B cell (primary cell): ENCODE data around the gene RMC1. TPM values are rescaled to one million over a fixed set of nuclear protein-coding genes. Genes with fewer than 3 reads are reported as not detected.
"Not testable (repeated sequence)": the region's sequence is repeated elsewhere in the genome, so short reads cannot be mapped to it uniquely, and the experiment has no call there.

Source experiments
- ATAC-seq: fragments of 200-7000 bp; cut with Tn5 transposase; one replicate; pipeline ENCODE4 v1.10.0; 2021; ENCODE audit warnings: low read depth, mild to moderate bottlenecking, moderate number of reproducible peaks, moderate library complexity
- CTCF ChIA-PET: fragments of 350-600 bp; sonication (Branson Sonifier 250); formaldehyde crosslinking; loops from one replicate; lab custom pipeline; 2021; ENCODE audit warnings: antibody characterized with exemption, inconsistent platforms; lab: Charles Lee
- POLR2A ChIA-PET: fragments of 350-600 bp; sonication (Branson Sonifier 250); formaldehyde crosslinking; loops from one replicate; lab custom pipeline; 2021; ENCODE audit warnings: antibody characterized with exemption; lab: Charles Lee
- DNase-seq: peaks from one replicate; pipeline ENCODE4 v3.0.0; 2013
- H2AFZ ChIP-seq: 2 replicates; pipeline ENCODE4 v1.6.1; 2012; ENCODE audit warnings: mild to moderate bottlenecking, low read depth, low read length; ENCODE audit not compliant: insufficient read depth, poor library complexity, severe bottlenecking
- H3K27ac ChIP-seq, 2 donors: 1 replicate in 1 of 2; 2 replicates in 1 of 2; pipeline ENCODE4 v1.5.1; 2012 to 2013; ENCODE audit warnings: low read length in 2 of 2, mild to moderate bottlenecking in 2 of 2, moderate library complexity in 1 of 2
- H3K27me3 ChIP-seq, 4 experiments: fragments of 200-600 bp in 1 of 4; sonication (generic) in 1 of 4; replicated peaks in 1 of 4; 1 replicate in 2 of 4; 2 replicates in 2 of 4; pipeline versions ENCODE4 v1.6.1 to v1.7.0; 2013 to 2016; ENCODE audit warnings: low read length in 3 of 4, mild to moderate bottlenecking in 2 of 4, mixed read lengths in 1 of 4, moderate library complexity in 1 of 4; ENCODE audit not compliant: insufficient read depth in 4 of 4, control insufficient read depth in 3 of 4; ENCODE audit errors: control extremely low read depth in 1 of 4
- H3K36me3 ChIP-seq, 2 experiments: replicated peaks in 1 of 2; 1 replicate in 1 of 2; 2 replicates in 1 of 2; pipeline versions ENCODE4 v1.6.1 to v1.7.1; 2013; ENCODE audit warnings: low read length in 1 of 2; ENCODE audit not compliant: insufficient read depth in 2 of 2, control insufficient read depth in 1 of 2; ENCODE audit errors: control extremely low read depth in 1 of 2, extremely low read depth in 1 of 2
- H3K4me1 ChIP-seq, 2 donors: fragments of 200-600 bp in 1 of 2; sonication (generic) in 1 of 2; 1 replicate in 1 of 2; 2 replicates in 1 of 2; pipeline versions ENCODE4 v1.5.1 to v1.6.1; 2013 to 2017; ENCODE audit warnings: low read length in 2 of 2; ENCODE audit not compliant: control insufficient read depth in 2 of 2, insufficient read depth in 2 of 2
- H3K4me2 ChIP-seq: replicated peaks from 2 replicates; pipeline ENCODE3; 2012; ENCODE audit warnings: mild to moderate bottlenecking, low read depth, low read length; ENCODE audit not compliant: poor library complexity, severe bottlenecking
- H3K4me3 ChIP-seq, 5 experiments: fragments of 200-600 bp in 1 of 5; sonication (generic) in 1 of 5; 1 replicate in 3 of 5; 2 replicates in 2 of 5; pipeline versions ENCODE4 v1.5.1 to v1.7.0; 2011 to 2016; ENCODE audit warnings: low read length in 4 of 5, mild to moderate bottlenecking in 4 of 5, low read depth in 2 of 5, control low read depth in 1 of 5, moderate library complexity in 1 of 5; ENCODE audit not compliant: insufficient read depth in 1 of 5; ENCODE audit errors: control extremely low read depth in 1 of 5, extremely low read depth in 1 of 5
- H3K79me2 ChIP-seq: fragments of 200-600 bp; sonication (generic); one replicate; pipeline ENCODE4 v1.6.0; 2016; ENCODE audit warnings: low read length; ENCODE audit not compliant: control insufficient read depth, insufficient read depth
- H3K9ac ChIP-seq: fragments of 200-600 bp; sonication (generic); 2 replicates; pipeline ENCODE4 v1.6.1; 2017; ENCODE audit warnings: mild to moderate bottlenecking, low read length, moderate library complexity
- H3K9me3 ChIP-seq, 3 donors: one replicate each; pipeline versions ENCODE4 v1.6.1 to v1.7.1; 2013; ENCODE audit warnings: low read length in 2 of 3; ENCODE audit not compliant: control insufficient read depth in 2 of 3, insufficient read depth in 1 of 3; ENCODE audit errors: control extremely low read depth in 1 of 3
- H4K20me1 ChIP-seq: 2 replicates; pipeline ENCODE4 v1.6.0; 2012; ENCODE audit warnings: mild to moderate bottlenecking, low read length; ENCODE audit not compliant: insufficient read depth, control insufficient read depth, poor library complexity, severe bottlenecking
- H3K27ac Mint-ChIP-seq: one replicate; pipeline ENCODE4 v1.8.0; 2021; ENCODE audit warnings: mixed read lengths
- H3K27me3 Mint-ChIP-seq: one replicate; pipeline ENCODE4 v1.8.0; 2021; ENCODE audit warnings: mixed read lengths
- H3K4me1 Mint-ChIP-seq: one replicate; pipeline ENCODE4 v1.8.0; 2021; ENCODE audit warnings: mixed read lengths
- H3K4me3 Mint-ChIP-seq: one replicate; pipeline ENCODE4 v1.8.0; 2021; ENCODE audit warnings: mixed read lengths
- H3K9me3 Mint-ChIP-seq: one replicate; pipeline ENCODE4 v1.8.0; 2022; ENCODE audit warnings: mixed read lengths; ENCODE audit not compliant: insufficient read depth
- EZH2 ChIP-seq: IDR thresholded peaks from 2 replicates; pipeline ENCODE4 v1.6.1; 2012; ENCODE audit warnings: borderline replicate concordance, low read depth, mild to moderate bottlenecking, moderate library complexity, low read length; ENCODE audit not compliant: insufficient read depth, poor library complexity, severe bottlenecking
- WGBS: methylation state at CpG from one replicate; pipeline ENCODE4 v1.1.5; 2013; ENCODE audit warnings: missing lambda C conversion rate; ENCODE audit not compliant: insufficient coverage; 5-methylcytosine and 5-hydroxymethylcytosine counted together
- intact Hi-C: fragments of 100-400 bp; cut with micrococcal nuclease; formaldehyde crosslinking; loops from one replicate; pipeline ENCODE4 v1.10.0; 2022
- polyA plus RNA-seq: library from polyadenylated mRNA; depleted of rRNA; stranded (reverse); fragments of >200 nt; gene quantifications from 2 replicates; pipeline ENCODE4 v1.2.3, GENCODE V29; 2012
- total RNA-seq, 2 donors: library from RNA; stranded (reverse); fragments of 120-200 nt in 1 of 2; gene quantifications; 1 replicate in 1 of 2; 2 replicates in 1 of 2; pipeline versions ENCODE4 v1.2.3 to v1.2.4, GENCODE V29; 2013 to 2022
- TF ChIP-seq, protein P1 (sequence below): fragments of 200-600 bp; IDR thresholded peaks from one replicate; pipeline ENCODE4 v1.8.0; 2022; ENCODE audit warnings: antibody characterized with exemption, mild to moderate bottlenecking

Gene RMC1
- total and polyA plus RNA-seq, 2 donors (not counting 1 experiment from before 2014, with no cell fraction given) = 77.3 to 137 TPM

DNA sequence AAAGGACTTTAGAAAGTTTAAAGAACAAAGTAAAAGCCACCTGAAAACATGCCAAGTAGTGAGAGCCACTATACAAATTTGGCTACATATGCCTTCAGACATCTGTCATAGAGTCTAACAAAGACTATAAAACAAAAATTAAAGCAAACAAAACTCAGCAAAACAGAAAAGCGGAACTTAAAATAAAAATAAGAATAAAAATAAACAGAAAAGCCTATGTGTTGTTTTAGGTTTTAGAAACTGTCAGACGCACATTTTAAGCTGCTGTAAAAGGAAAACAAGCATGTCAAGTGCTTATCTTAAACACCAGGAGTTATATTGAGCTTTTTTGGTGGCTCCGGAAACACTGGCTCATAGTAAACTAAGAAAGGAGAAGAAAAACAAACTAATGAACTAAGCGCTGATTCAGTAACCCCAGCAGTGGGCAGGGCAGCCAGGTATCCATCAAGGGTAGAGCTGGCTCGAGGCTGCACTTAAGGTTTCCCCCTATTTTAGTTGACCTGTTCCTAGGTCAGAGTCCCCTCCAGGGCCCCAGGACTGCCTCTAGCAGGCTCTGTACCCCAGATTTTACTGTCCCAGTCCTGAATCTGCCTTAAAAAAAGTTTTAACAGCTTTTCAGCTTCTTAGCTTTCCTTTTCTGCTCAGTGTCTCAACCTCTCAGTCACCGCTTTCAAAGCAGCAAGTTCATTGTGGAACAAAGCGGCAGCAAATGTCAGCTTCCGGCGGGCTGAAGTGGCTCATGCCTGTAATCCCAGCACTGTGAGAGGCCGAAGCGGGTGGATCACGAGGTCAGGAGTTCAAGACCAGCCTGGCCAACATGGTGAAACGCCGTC lies 15.4 kb upstream of the RMC1 start:
- H3K4me1 ChIP-seq = peaks cover 53 to 56% of the 10 kb centered on the region in 2 donors
- H4K20me1 ChIP-seq = no peaks in the 10 kb centered on the region
- peak overlapping the region; percentile 79 for H2AFZ ChIP-seq
- TF ChIP-seq EZH2 = no peak
- TF ChIP-seq, protein P1, sequence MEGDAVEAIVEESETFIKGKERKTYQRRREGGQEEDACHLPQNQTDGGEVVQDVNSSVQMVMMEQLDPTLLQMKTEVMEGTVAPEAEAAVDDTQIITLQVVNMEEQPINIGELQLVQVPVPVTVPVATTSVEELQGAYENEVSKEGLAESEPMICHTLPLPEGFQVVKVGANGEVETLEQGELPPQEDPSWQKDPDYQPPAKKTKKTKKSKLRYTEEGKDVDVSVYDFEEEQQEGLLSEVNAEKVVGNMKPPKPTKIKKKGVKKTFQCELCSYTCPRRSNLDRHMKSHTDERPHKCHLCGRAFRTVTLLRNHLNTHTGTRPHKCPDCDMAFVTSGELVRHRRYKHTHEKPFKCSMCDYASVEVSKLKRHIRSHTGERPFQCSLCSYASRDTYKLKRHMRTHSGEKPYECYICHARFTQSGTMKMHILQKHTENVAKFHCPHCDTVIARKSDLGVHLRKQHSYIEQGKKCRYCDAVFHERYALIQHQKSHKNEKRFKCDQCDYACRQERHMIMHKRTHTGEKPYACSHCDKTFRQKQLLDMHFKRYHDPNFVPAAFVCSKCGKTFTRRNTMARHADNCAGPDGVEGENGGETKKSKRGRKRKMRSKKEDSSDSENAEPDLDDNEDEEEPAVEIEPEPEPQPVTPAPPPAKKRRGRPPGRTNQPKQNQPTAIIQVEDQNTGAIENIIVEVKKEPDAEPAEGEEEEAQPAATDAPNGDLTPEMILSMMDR = no peak
- WGBS = 4% methylated on average over 7 of the region's 14 CpGs
- H3K9ac ChIP-seq = peak overlapping the region; percentile 57
- ChIA-PET POLR2A (interaction anchor here (0.6 to 2.2 kb wide), 10 partner anchors 8 to 1887 kb away, joined by 3 to 28 read pairs (median 4); partner anchors contain the start of genes ESCO1, RIOK3 and RMC1), CTCF (interaction anchor here (0.9 to 5.2 kb wide), 7 partner anchors 9 to 76 kb away, joined by 4 to 61 read pairs (median 7); partner anchors contain the start of genes RIOK3 and RMC1)
- peak; percentile 85 for ATAC-seq
- Mint-ChIP-seq H3K4me3 (peak overlapping the region; percentile 89), H3K9me3 (no peaks in the 10 kb centered on the region), H3K27me3 (no peaks in the 10 kb centered on the region), H3K27ac (peak overlapping the region; percentile 98), H3K4me1 (peaks cover 54% of the 10 kb centered on the region)
- peak; percentile 69 for DNase-seq
- peak overlapping the region; percentile 33 to 64 (median 51) for H3K4me3 ChIP-seq
- no peaks in the 10 kb centered on the region for H3K27me3 ChIP-seq
- H3K79me2 ChIP-seq = peaks cover 35% of the 10 kb centered on the region
- H3K4me2 ChIP-seq = peak overlapping the region; percentile 75
- no peaks in the 10 kb centered on the region for H3K36me3 ChIP-seq
- peaks cover 0 to 3% (median 0%) of the 10 kb centered on the region in 3 donors for H3K9me3 ChIP-seq
- intact Hi-C loops = loop anchor here (1.0 kb wide), 2 partner anchors 10 to 15 kb away; partner anchors contain the start of gene RMC1
- peak overlapping the region; percentile 94 to 96 for H3K27ac ChIP-seq

DNA sequence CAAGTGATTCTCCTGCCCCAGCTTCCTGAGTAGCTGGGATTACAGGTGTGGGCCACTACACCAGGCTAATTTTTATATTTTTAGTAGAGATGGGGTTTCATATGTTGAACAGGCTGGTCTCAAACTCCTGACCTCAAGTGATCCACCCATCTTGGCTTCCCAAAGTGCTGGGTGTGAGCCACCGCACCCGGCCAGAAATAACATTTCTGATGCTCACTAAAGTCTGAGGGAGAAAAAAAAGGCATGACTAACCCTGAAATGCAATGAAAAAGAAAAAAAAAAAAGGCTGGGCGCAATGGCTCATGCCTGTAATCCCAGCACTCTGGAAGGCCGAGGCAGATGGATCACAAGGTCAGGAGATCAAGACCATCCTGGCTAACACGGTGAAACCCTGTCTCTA lies 13.7 kb upstream of the RMC1 start:
- H3K4me1 Mint-ChIP-seq = peaks cover 44% of the 10 kb centered on the region
- POLR2A ChIA-PET = interaction anchor here (0.6 to 1.4 kb wide), 6 partner anchors 8 to 587 kb away, joined by 3 to 8 read pairs (median 4); no protein-coding TSS in a partner anchor
- H2AFZ ChIP-seq, intact Hi-C loops, DNase-seq, ATAC-seq, H3K9me3 Mint-ChIP-seq, H3K27me3 Mint-ChIP-seq, H4K20me1 ChIP-seq, H3K27me3 ChIP-seq, H3K9me3 ChIP-seq, H3K36me3 ChIP-seq: not testable (repeated sequence)
- peak overlapping the region; percentile 75 for H3K4me2 ChIP-seq
- peaks cover 40% of the 10 kb centered on the region for H3K79me2 ChIP-seq
- H3K4me3 Mint-ChIP-seq = peak overlapping the region; percentile 54
- CTCF ChIA-PET = interaction anchor here (0.9 to 1.2 kb wide), 2 partner anchors 9 to 12 kb away, joined by 3 to 5 read pairs; no protein-coding TSS in a partner anchor
- H3K27ac ChIP-seq = peak overlapping the region; percentile 94 to 96
- peaks cover 40 to 45% of the 10 kb centered on the region in 2 donors for H3K4me1 ChIP-seq
- peak overlapping the region in 4 of 5 experiments; percentile 45 to 64 (median 52) for H3K4me3 ChIP-seq
- WGBS = no CpG with 5 or more reads among the region's 5 CpGs
- H3K27ac Mint-ChIP-seq = peak overlapping the region; percentile 70
- H3K9ac ChIP-seq = peak overlapping the region; percentile 40
